ENCODE measurements around the gene SLC6A19. TPM values are rescaled to one million over a fixed set of nuclear protein-coding genes. Genes with fewer than 3 reads are reported as not detected.

SLC6A19 gene
- total and polyA plus RNA-seq, 2 of the 13 experiments (the other 11 are each of a cell fraction or from before 2014, with no cell fraction given), result 0.02 TPM; not detected in 1

- FAIRE-seq, result no peak
- peaks cover 5 to 42% of the 10 kb centered on the region in 2 experiments; a peak in 4 of 5 replicates for H3K27me3 ChIP-seq (ENCODE audit: control insufficient read depth in 1 of 2, insufficient read depth in 2 of 2, low read length in 2 of 2)
- POLR2A ChIA-PET, result interaction anchor here (0.9 kb wide), 1 partner anchor 244 kb away, joined by 3 read pairs; no protein-coding TSS in a partner anchor
- H3K4me1 ChIP-seq (ENCODE audit: insufficient read depth, low read length), result peaks cover 45% of the 10 kb centered on the region
- no peak overlapping the region for H3K4me2 ChIP-seq (ENCODE audit: low read depth, low read length)
- WGBS (ENCODE audit: low lambda C conversion rate), result 25% methylated on average over 4 of the region's 4 CpGs
- in situ Hi-C loops (cut with HindIII; ENCODE audit: extremely low pct_ligation_motif_present, low pct_unique_long_range_greater_than_20kb) (loop anchor here (10.0 kb wide), 1 partner anchor 243 kb away; no protein-coding TSS in a partner anchor), intact Hi-C loops (cut with micrococcal nuclease; ENCODE audit: unreplicated experiment) (loop anchor here (2.0 to 5.0 kb wide), 3 partner anchors 27 to 245 kb away; no protein-coding TSS in a partner anchor)
- no peak; the same call in 1 of the 3 replicates for ATAC-seq
- no peaks in the 10 kb centered on the region for H3K36me3 ChIP-seq (replicated peaks in 1 of 2; ENCODE audit: control insufficient read depth in 1 of 2, insufficient read depth in 2 of 2, low read length in 2 of 2)
- no peaks in the 10 kb centered on the region for H3K79me2 ChIP-seq (ENCODE audit: insufficient read depth, low read length)
- no TSS peak for BruUV-seq (replicated peaks)
- H4K20me1 ChIP-seq (ENCODE audit: insufficient read depth, low read length), result no peaks in the 10 kb centered on the region
- DNase-seq (ENCODE audit: low spot score), result no peak
- H3K27ac ChIP-seq (ENCODE audit: extremely low read length, insufficient read depth, low read length), result no peak overlapping the region
- no peaks in the 10 kb centered on the region for H3K9me3 ChIP-seq (ENCODE audit: low read length)
- CTCF ChIA-PET (ENCODE audit: low intra/inter-chr PET ratio, low total read pairs), result interaction anchor here (0.9 to 2.3 kb wide), 6 partner anchors 19 to 244 kb away, joined by 3 to 24 read pairs (median 8); no protein-coding TSS in a partner anchor
- H3K9ac ChIP-seq (ENCODE audit: insufficient read depth, low read depth, low read length), result no peak overlapping the region
- no peak overlapping the region for H3K4me3 ChIP-seq (replicated peaks in 1 of 3; ENCODE audit: insufficient read depth in 1 of 3, low read depth in 2 of 3, low read length in 3 of 3)
- H2AFZ ChIP-seq (ENCODE audit: low read length), result no peak overlapping the region
- TF ChIP-seq ZNF720 (CRISPR knock-in tag; IDR thresholded peaks at IDR 0.05) (no peak), ELF1 (CRISPR knock-in tag; IDR thresholded peaks at IDR 0.05) (no peak), RFX1 (IDR thresholded peaks at IDR 0.05) (no peak), MXD1 (CRISPR knock-in tag; IDR thresholded peaks at IDR 0.05) (no peak), TEAD3 (CRISPR knock-in tag; optimal IDR thresholded peaks at IDR 0.05; ENCODE audit: borderline replicate concordance) (no peak), TAF1 (CRISPR knock-in tag; IDR thresholded peaks at IDR 0.05) (no peak), SATB2 (CRISPR knock-in tag; IDR thresholded peaks at IDR 0.05) (no peak), ZNF790 (CRISPR knock-in tag; IDR thresholded peaks at IDR 0.05; ENCODE audit: borderline replicate concordance) (no peak), ZNF335 (CRISPR knock-in tag; IDR thresholded peaks at IDR 0.05) (no peak), HMGXB3 (CRISPR knock-in tag; IDR thresholded peaks at IDR 0.05; ENCODE audit: borderline replicate concordance) (no peak), SRY (CRISPR knock-in tag; IDR thresholded peaks at IDR 0.05) (no peak), MAFF (IDR thresholded peaks at IDR 0.05; ENCODE audit: low read depth, low read length) (no peak), ZBTB7B (CRISPR knock-in tag; IDR thresholded peaks at IDR 0.05) (no peak), ZNF7 (CRISPR knock-in tag; IDR thresholded peaks at IDR 0.05) (no peak), PPARG (CRISPR knock-in tag; conservative IDR thresholded peaks at IDR 0.05) (no peak)
- TF ChIP-seq, protein P1, sequence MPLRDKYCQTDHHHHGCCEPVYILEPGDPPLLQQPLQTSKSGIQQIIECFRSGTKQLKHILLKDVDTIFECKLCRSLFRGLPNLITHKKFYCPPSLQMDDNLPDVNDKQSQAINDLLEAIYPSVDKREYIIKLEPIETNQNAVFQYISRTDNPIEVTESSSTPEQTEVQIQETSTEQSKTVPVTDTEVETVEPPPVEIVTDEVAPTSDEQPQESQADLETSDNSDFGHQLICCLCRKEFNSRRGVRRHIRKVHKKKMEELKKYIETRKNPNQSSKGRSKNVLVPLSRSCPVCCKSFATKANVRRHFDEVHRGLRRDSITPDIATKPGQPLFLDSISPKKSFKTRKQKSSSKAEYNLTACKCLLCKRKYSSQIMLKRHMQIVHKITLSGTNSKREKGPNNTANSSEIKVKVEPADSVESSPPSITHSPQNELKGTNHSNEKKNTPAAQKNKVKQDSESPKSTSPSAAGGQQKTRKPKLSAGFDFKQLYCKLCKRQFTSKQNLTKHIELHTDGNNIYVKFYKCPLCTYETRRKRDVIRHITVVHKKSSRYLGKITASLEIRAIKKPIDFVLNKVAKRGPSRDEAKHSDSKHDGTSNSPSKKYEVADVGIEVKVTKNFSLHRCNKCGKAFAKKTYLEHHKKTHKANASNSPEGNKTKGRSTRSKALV (CRISPR knock-in tag; IDR thresholded peaks at IDR 0.05), result no peak
Measured at GRCh38 chr5:1167361-1167727, 34.1 kb upstream of the SLC6A19 start.

Measured in HepG2 (cell line).